ENCODE results near the gene HDAC11.

- TF ChIP-seq BHLHE40 (IDR thresholded peaks at IDR 0.05; ENCODE audit: low read depth, low read length) (no peak), CEBPB (IDR thresholded peaks at IDR 0.05) (no peak), CTCF (IDR thresholded peaks at IDR 0.05) (peak; percentile 57), RFX5 (IDR thresholded peaks at IDR 0.05) (no peak), CHD2 (IDR thresholded peaks at IDR 0.05; ENCODE audit: low read length, partially characterized antibody) (no peak)
These were observed 20.2 kb downstream of the HDAC11 start for GRCh38 chr3:13500133-13500885.

Data from A549 (cell line).